Sigmoid colon (tissue), 3 donors: ENCODE results near the gene EXOC6B.

Source experiments
- POLR2A ChIP-seq, 2 donors: fragments of 450-650 bp; IDR thresholded peaks; one replicate each; pipeline ENCODE4 v1.6.1; 2016; ENCODE audit warnings: antibody characterized with exemption in 2 of 2, mild to moderate bottlenecking in 2 of 2, moderate library complexity in 2 of 2
- TF ChIP-seq, protein P1 (sequence below), 4 experiments: fragments of 450-650 bp in 3 of 4; fragments of 200-600 bp in 1 of 4; IDR thresholded peaks; one replicate each; pipeline ENCODE4 v1.5.1; 2016 to 2019; ENCODE audit warnings: antibody characterized with exemption in 4 of 4, mild to moderate bottlenecking in 3 of 4, moderate library complexity in 2 of 4

DNA sequence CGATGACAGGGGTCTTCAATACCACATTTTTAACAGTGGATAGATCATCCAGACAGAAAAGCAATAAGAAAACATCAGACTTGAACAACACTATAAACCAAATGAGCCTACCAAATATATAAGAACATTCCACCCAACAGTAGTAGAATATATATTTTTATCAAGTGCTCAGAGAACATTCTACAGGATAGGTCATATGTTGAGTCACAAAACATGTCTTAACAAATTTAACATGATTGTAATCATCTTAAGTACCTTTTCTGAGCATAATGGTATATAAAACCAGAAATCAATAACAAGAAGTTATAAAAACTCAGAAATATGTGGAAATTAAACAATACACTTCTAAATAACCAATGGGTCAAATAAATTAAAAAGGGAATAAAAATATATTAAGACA is 484.2 kb downstream of the EXOC6B start:
- TF ChIP-seq, protein P1, sequence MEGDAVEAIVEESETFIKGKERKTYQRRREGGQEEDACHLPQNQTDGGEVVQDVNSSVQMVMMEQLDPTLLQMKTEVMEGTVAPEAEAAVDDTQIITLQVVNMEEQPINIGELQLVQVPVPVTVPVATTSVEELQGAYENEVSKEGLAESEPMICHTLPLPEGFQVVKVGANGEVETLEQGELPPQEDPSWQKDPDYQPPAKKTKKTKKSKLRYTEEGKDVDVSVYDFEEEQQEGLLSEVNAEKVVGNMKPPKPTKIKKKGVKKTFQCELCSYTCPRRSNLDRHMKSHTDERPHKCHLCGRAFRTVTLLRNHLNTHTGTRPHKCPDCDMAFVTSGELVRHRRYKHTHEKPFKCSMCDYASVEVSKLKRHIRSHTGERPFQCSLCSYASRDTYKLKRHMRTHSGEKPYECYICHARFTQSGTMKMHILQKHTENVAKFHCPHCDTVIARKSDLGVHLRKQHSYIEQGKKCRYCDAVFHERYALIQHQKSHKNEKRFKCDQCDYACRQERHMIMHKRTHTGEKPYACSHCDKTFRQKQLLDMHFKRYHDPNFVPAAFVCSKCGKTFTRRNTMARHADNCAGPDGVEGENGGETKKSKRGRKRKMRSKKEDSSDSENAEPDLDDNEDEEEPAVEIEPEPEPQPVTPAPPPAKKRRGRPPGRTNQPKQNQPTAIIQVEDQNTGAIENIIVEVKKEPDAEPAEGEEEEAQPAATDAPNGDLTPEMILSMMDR (IDR thresholded peaks at IDR 0.05): no peak
- no peak for TF ChIP-seq POLR2A (IDR thresholded peaks at IDR 0.05)
